OCI-LY7 (cell line): ENCODE data around the gene ODF4. TPM values are rescaled to one million over a fixed set of nuclear protein-coding genes. Genes with fewer than 3 reads are reported as not detected.

ENCODE experiments used
- BruUV-seq: library from RNA; stranded (reverse); fragments of 400-500 nt; replicated peaks from 2 replicates; lab custom pipeline; 2021; lab: Mats Ljungman, UMichigan
- CTCF ChIA-PET: fragments of 300-600 bp; sonication (Branson Sonifier 250); formaldehyde crosslinking; loops from one replicate; lab custom pipeline; 2022; ENCODE audit warnings: antibody characterized with exemption; ENCODE audit not compliant: unreplicated experiment; lab: Charles Lee
- POLR2A ChIA-PET: fragments of 300-600 bp; sonication (Branson Sonifier 250); formaldehyde crosslinking; loops from one replicate; lab custom pipeline; 2022; ENCODE audit warnings: antibody characterized with exemption; lab: Charles Lee
- DNase-seq: peaks from one replicate; pipeline ENCODE4 v3.0.0-alpha.2; 2015; ENCODE audit warnings: low spot score
- H2AFZ ChIP-seq: fragments of 200-600 bp; sonication (generic), shearing (Covaris generic); 2 replicates; pipeline ENCODE4 v1.6.1; 2014; ENCODE audit warnings: mild to moderate bottlenecking, antibody characterized with exemption, low read length, moderate library complexity
- H3K27ac ChIP-seq: fragments of 200-600 bp; sonication (generic); 2 replicates; pipeline ENCODE4 v1.5.1; 2014; ENCODE audit warnings: mixed run types, low read depth, mild to moderate bottlenecking, moderate library complexity, low read length, inconsistent platforms; ENCODE audit not compliant: poor library complexity, severe bottlenecking
- H3K36me3 ChIP-seq: fragments of 200-600 bp; sonication (generic); 2 replicates; pipeline ENCODE4 v1.6.1; 2014; ENCODE audit warnings: mild to moderate bottlenecking, antibody characterized with exemption, low read length, moderate library complexity, mixed read lengths; ENCODE audit not compliant: insufficient read depth
- H3K4me1 ChIP-seq: fragments of 200-600 bp; sonication (generic); 2 replicates; pipeline ENCODE4 v1.5.1; 2014; ENCODE audit warnings: mild to moderate bottlenecking, low read length; ENCODE audit not compliant: insufficient read depth, poor library complexity, severe bottlenecking
- H3K4me2 ChIP-seq: fragments of 200-600 bp; sonication (generic); 2 replicates; pipeline ENCODE4 v1.6.1; 2014; ENCODE audit warnings: mild to moderate bottlenecking, low read length
- H3K4me3 ChIP-seq: fragments of 200-600 bp; sonication (generic); 2 replicates; pipeline ENCODE4 v1.5.1; 2014; ENCODE audit warnings: mild to moderate bottlenecking, low read depth, low read length; ENCODE audit not compliant: poor library complexity, severe bottlenecking
- H3K79me2 ChIP-seq: fragments of 200-600 bp; sonication (generic); 2 replicates; pipeline ENCODE4 v1.6.1; 2016; ENCODE audit warnings: low read depth, mild to moderate bottlenecking, low read length, moderate library complexity, mixed read lengths; ENCODE audit not compliant: insufficient read depth
- H3K9me2 ChIP-seq: fragments of 200-600 bp; sonication (generic); 2 replicates; pipeline ENCODE4 v1.6.1; 2016; ENCODE audit warnings: mild to moderate bottlenecking, low read length, mixed read lengths; ENCODE audit not compliant: insufficient read depth
- H3K9me3 ChIP-seq: fragments of 200-600 bp; sonication (generic); 2 replicates; pipeline ENCODE4 v1.6.1; 2014; ENCODE audit warnings: mild to moderate bottlenecking, mixed run types, low read length, mixed read lengths
- H4K20me1 ChIP-seq: fragments of 200-600 bp; sonication (generic); 2 replicates; pipeline ENCODE4 v1.6.1; 2014; ENCODE audit warnings: mild to moderate bottlenecking, antibody characterized with exemption, low read length, moderate library complexity, mixed read lengths; ENCODE audit not compliant: insufficient read depth
- EZH2phosphoT487 ChIP-seq: fragments of 200-600 bp; sonication (generic); IDR thresholded peaks from 2 replicates; pipeline ENCODE4 v1.6.1; 2018; ENCODE audit warnings: low read depth, borderline replicate concordance, mild to moderate bottlenecking, mixed run types, antibody characterized with exemption, low read length, moderate library complexity, mixed read lengths
- intact Hi-C: fragments of 100-400 bp; cut with micrococcal nuclease; formaldehyde crosslinking; loops from one replicate; pipeline ENCODE4 v1.10.0; 2022; ENCODE audit not compliant: unreplicated experiment
- total RNA-seq, 2 experiments: library from RNA; depleted of rRNA in 1 of 2; stranded (reverse); fragments of >200 nt in 1 of 2; shearing (Covaris generic) in 1 of 2; gene quantifications; 2 replicates each; pipeline ENCODE4 v1.2.3, GENCODE V29; 2014 to 2022
- TF ChIP-seq, protein P1 (sequence below): fragments of 200-600 bp; sonication (generic); conservative IDR thresholded peaks from 2 replicates; pipeline ENCODE4 v1.5.1; 2014; ENCODE audit warnings: mild to moderate bottlenecking, antibody characterized with exemption, low read length, moderate library complexity, mixed read lengths

The ODF4 gene
- total RNA-seq, 2 experiments from 2014 or later, result not detected

DNA sequence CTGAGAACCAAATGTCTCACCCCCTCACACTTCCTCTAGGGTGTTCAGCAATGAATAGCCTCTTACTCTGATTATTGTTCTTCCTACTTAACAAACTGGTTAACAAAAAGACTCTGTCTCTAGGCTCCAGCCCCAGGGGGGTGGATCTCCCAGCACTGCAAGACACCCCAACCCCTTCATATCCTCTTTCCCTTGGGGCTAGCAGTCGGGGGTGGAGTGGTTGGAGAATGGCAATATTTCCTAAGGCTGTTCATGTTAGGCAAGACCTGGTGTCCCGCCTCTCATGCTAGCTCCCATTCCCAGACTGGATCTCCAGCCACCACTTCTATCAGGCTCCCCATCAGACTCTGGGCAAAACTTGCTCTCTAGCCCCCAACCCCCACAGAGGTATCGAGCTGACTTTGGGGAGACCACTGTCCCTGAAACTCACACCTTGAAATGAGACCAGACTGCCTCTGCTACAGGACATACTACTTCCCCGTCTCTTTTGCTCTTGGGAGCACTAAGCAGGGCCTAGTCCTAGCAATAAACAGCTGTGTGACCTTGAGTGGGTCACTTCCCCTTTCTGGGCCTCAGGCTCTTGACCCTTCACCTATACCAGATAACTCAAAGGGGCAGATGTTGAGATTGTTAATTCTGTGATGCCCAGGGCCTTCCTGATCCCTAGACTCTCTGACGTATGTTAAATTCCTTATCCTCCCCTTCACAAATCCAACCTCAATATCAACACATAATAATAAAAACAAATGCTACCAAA lies 46.8 kb upstream of the ODF4 start:
- H2AFZ ChIP-seq, result peak overlapping the region; percentile 3; the same call in 1 of the 2 replicates
- DNase-seq, result peak; percentile 72
- POLR2A ChIA-PET, result interaction anchor here (0.6 to 1.2 kb wide), 4 partner anchors 41 to 109 kb away, joined by 3 read pairs; partner anchors contain the start of gene AURKB
- peaks cover 37% of the 10 kb centered on the region for H3K4me1 ChIP-seq
- H3K79me2 ChIP-seq, result no peaks in the 10 kb centered on the region
- intact Hi-C loops, result no loop called here
- H3K9me2 ChIP-seq, result no peaks in the 10 kb centered on the region
- H4K20me1 ChIP-seq, result no peaks in the 10 kb centered on the region
- CTCF ChIA-PET, result interaction anchor here (0.6 kb wide), 2 partner anchors 58 to 111 kb away, joined by 3 to 4 read pairs; no protein-coding TSS in a partner anchor
- H3K36me3 ChIP-seq, result peaks cover 3% of the 10 kb centered on the region; the same call in 1 of the 2 replicates
- no TSS peak for BruUV-seq
- H3K27ac ChIP-seq, result peak overlapping the region; percentile 72
- peak overlapping the region; percentile 41 for H3K4me3 ChIP-seq
- H3K4me2 ChIP-seq, result peak overlapping the region; percentile 66
- TF ChIP-seq, protein P1, sequence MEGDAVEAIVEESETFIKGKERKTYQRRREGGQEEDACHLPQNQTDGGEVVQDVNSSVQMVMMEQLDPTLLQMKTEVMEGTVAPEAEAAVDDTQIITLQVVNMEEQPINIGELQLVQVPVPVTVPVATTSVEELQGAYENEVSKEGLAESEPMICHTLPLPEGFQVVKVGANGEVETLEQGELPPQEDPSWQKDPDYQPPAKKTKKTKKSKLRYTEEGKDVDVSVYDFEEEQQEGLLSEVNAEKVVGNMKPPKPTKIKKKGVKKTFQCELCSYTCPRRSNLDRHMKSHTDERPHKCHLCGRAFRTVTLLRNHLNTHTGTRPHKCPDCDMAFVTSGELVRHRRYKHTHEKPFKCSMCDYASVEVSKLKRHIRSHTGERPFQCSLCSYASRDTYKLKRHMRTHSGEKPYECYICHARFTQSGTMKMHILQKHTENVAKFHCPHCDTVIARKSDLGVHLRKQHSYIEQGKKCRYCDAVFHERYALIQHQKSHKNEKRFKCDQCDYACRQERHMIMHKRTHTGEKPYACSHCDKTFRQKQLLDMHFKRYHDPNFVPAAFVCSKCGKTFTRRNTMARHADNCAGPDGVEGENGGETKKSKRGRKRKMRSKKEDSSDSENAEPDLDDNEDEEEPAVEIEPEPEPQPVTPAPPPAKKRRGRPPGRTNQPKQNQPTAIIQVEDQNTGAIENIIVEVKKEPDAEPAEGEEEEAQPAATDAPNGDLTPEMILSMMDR, result no peak
- TF ChIP-seq EZH2phosphoT487, result no peak
- no peaks in the 10 kb centered on the region for H3K9me3 ChIP-seq

GRCh38 chr17:8294361-8294760 lies 45.3 kb upstream of the ODF4 start:
- Histone ChIP-seq H3K79me2 (no peaks in the 10 kb centered on the region), H3K4me3 (peak overlapping the region; percentile 80), H3K9me3 (no peaks in the 10 kb centered on the region), H2AFZ (peak overlapping the region; percentile 57; the same call in 1 of the 2 replicates), H3K4me2 (peak overlapping the region; percentile 81), H3K4me1 (peaks cover 31% of the 10 kb centered on the region), H3K9me2 (no peaks in the 10 kb centered on the region), H3K36me3 (peaks cover 3% of the 10 kb centered on the region; the same call in 1 of the 2 replicates), H3K27ac (no peak overlapping the region), H4K20me1 (no peaks in the 10 kb centered on the region)
- ChIA-PET POLR2A (interaction anchor here (1.7 to 2.9 kb wide), 3 partner anchors 47 to 72 kb away, joined by 4 to 20 read pairs (median 20); partner anchors contain the start of gene CTC1), CTCF (interaction anchor here (1.0 kb wide), 1 partner anchor 46 kb away, joined by 3 read pairs; the partner anchor contains the start of gene CTC1)
- TF ChIP-seq EZH2phosphoT487, result no peak
- TF ChIP-seq, protein P1, result no peak
- no peak for DNase-seq
- intact Hi-C loops, result no loop called here
- no TSS peak for BruUV-seq
